ENCODE results near the gene SYT14.

Gene SYT14

GRCh38 chr1:210198840-210199239 lies 260.8 kb downstream of the SYT14 start:
- in situ Hi-C loops (cut with HindIII; ENCODE audit: low sequenced_read_pairs) = no loop called here

DNA sequence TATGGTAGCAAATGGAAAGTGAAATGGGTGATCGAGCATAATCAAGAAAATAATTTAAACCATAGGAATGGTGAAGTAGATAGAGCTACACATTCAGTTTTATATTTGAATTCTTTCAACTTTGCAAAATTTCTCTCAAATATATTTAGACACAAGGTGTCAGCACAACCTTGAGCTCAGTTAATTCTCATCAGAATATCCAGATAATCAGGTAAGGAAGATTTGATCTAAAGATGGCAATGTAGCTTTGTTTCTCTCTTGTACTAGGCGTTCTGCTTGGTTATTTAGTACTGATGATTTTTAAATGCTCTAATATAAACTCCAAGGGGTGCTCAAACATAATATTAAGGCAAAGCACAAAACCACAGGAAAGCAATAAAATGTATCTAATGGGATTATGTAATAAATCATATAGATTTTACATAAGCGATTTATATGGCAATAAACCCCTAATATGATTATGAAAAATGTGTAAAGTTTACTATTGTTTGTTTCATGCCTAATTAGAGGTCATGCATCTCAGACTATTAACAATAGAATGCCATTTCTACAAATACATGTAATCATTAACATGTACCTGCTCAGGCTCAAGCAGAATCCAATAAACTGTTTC lies 262.2 kb downstream of the SYT14 start:
- in situ Hi-C loops (cut with HindIII; ENCODE audit: low sequenced_read_pairs) = no loop called here

DNA sequence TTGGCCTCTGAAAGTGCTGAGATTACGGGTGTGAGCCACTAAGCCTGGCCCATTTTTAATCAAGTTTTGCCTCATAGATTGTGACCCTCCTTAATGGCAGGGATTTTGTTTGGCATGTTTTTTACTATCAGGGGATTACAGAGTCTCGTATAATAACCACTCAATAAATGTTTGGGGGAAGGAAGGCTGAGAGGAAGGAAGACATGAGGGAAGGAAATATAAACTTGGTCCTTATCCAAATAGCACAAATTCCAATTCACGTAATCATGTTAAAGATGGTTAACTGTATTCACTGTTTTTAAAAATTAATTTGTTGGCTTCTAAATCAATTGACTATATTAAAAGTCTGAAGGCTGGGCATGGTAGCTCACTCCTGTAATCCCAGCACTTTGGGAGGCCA lies 263.7 kb downstream of the SYT14 start:
- in situ Hi-C loops (cut with HindIII; ENCODE audit: low sequenced_read_pairs) = no loop called here

- in situ Hi-C loops (cut with HindIII; ENCODE audit: low sequenced_read_pairs) = no loop called here
Observed at GRCh38 chr1:210207597-210208450, 269.8 kb downstream of the SYT14 start.

- in situ Hi-C loops (cut with HindIII; ENCODE audit: low sequenced_read_pairs) = no loop called here
Observed at GRCh38 chr1:210213335-210213734, 275.3 kb downstream of the SYT14 start.

DNA sequence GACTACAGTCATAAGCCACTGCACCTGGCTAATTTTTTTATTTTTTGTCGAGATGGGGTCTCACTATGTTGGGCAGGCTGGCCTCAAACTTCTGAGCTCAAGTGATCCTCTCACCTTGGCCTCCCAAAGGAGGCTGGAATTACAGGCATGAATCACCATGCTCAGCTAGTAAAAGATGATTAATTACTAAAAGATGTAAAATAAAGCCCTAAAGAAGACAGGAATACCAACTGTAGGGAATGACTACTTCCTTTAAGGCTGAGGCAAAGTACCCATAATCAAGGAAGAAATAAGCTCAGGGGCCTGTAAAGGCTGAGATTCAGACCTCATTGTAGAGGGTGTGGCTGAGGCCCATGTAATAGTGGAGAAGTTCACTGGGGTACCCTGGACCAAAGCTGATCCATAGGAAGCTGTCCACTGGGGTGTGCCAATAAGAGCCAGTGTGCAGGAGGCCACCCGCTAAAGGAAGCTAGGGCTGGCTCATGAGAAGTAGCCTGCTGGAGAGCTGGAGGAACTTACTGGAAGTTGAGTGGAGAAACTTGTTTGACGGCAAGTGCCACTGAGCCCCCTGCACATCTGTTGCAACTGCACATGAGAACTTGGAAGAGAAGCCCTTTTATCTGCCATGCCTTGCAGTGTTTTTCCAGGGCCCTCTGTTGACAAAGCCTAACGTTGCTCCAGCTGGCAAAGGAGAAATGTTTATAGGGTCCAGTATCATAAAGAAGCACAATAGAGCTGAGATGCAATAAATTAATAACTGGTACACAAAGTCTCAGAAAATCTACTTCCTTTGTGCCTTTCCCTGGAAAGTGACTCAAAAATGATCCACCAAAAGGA lies 276.8 kb downstream of the SYT14 start:
- in situ Hi-C loops (cut with HindIII; ENCODE audit: low sequenced_read_pairs) = no loop called here

DNA sequence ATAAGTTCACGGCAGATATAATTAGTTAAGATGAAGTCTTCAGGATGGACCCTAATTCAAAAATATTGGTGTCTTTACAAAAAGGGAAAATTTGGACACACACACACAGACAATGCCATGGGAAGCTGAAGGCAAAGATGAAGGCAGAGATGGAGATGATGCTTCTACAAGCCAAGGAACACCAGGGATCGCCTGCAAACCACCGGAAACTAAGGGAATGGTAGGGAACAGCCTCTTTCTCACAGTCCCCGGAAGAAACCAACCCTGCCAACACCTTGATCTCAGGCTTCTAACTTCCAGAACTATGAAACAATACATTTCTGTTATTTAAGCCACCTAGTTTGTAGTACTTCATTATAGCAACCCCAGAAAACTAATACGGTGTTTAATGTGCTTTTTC lies 279.5 kb downstream of the SYT14 start:
- in situ Hi-C loops (cut with HindIII; ENCODE audit: low sequenced_read_pairs) = no loop called here

GRCh38 chr1:210218047-210218446 lies 280.0 kb downstream of the SYT14 start:
- in situ Hi-C loops (cut with HindIII; ENCODE audit: low sequenced_read_pairs) = no loop called here
